ENCODE measurements around the gene KLHL22. TPM values are rescaled to one million over a fixed set of nuclear protein-coding genes. Genes with fewer than 3 reads are reported as not detected.

KLHL22 gene
- total and polyA plus RNA-seq, 2 of the 13 experiments (the other 11 are each of a cell fraction or from before 2014, with no cell fraction given): 10.9 to 14.8 TPM

GRCh38 chr22:20533095-20533878 is 37.7 kb upstream of the KLHL22 start:
- H2AFZ ChIP-seq (ENCODE audit: low read length): no peak overlapping the region
- CTCF ChIA-PET (ENCODE audit: low intra/inter-chr PET ratio, low total read pairs): no interaction called here
- no peak overlapping the region for H3K4me2 ChIP-seq (ENCODE audit: low read depth, low read length)
- TF ChIP-seq E2F2 (CRISPR knock-in tag; IDR thresholded peaks at IDR 0.05; ENCODE audit: borderline replicate concordance) (no peak), BCL6 (CRISPR knock-in tag; IDR thresholded peaks at IDR 0.05) (no peak), ZNF431 (CRISPR knock-in tag; IDR thresholded peaks at IDR 0.05; ENCODE audit: borderline replicate concordance, low read depth) (no peak), ZNF564 (CRISPR knock-in tag; IDR thresholded peaks at IDR 0.05) (no peak), ZNF557 (CRISPR knock-in tag; IDR thresholded peaks at IDR 0.05) (no peak), ZNF556 (CRISPR knock-in tag; IDR thresholded peaks at IDR 0.05; ENCODE audit: borderline replicate concordance) (no peak)
- intact Hi-C loops (cut with micrococcal nuclease; ENCODE audit: unreplicated experiment) (no loop called here), in situ Hi-C loops (cut with HindIII; ENCODE audit: extremely low pct_ligation_motif_present, low pct_unique_long_range_greater_than_20kb) (no loop called here)
- H3K36me3 ChIP-seq (replicated peaks in 1 of 2; ENCODE audit: control insufficient read depth in 1 of 2, insufficient read depth in 2 of 2, low read length in 2 of 2): peaks cover 21 to 65% of the 10 kb centered on the region in 2 experiments; a peak in 4 of 5 replicates
- no TSS peak for BruUV-seq (replicated peaks)
- peaks cover 33% of the 10 kb centered on the region for H3K4me1 ChIP-seq (ENCODE audit: insufficient read depth, low read length)
- no peak for FAIRE-seq
- H3K4me3 ChIP-seq (replicated peaks in 1 of 3; ENCODE audit: insufficient read depth in 1 of 3, low read depth in 2 of 3, low read length in 3 of 3): no peak overlapping the region
- H3K79me2 ChIP-seq (ENCODE audit: insufficient read depth, low read length): peaks cover 61% of the 10 kb centered on the region
- H4K20me1 ChIP-seq (ENCODE audit: insufficient read depth, low read length): peaks cover 51% of the 10 kb centered on the region
- H3K27me3 ChIP-seq (ENCODE audit: control insufficient read depth in 1 of 2, insufficient read depth in 2 of 2, low read length in 2 of 2): no peaks in the 10 kb centered on the region
- H3K9ac ChIP-seq (ENCODE audit: insufficient read depth, low read depth, low read length): no peak overlapping the region
- POLR2A ChIA-PET: no interaction called here
- H3K27ac ChIP-seq (ENCODE audit: extremely low read length, insufficient read depth, low read length): no peak overlapping the region
- no peak for DNase-seq (ENCODE audit: low spot score)
- no peaks in the 10 kb centered on the region for H3K9me3 ChIP-seq (ENCODE audit: low read length)
- ATAC-seq: no peak
- WGBS (ENCODE audit: low lambda C conversion rate): 98% methylated on average over 5 of the region's 11 CpGs

Measured in HepG2 (cell line).